HepG2 (cell line): ENCODE measurements around the gene FOXS1. TPM values are rescaled to one million over a fixed set of nuclear protein-coding genes. Genes with fewer than 3 reads are reported as not detected.
A peak's percentile ranks its signal among the peaks of the same experiment; 100 is the strongest.

Experiments used
- ATAC-seq: fragments of 200-7000 bp; cut with Tn5 transposase; 3 replicates; pipeline ENCODE4 v1.9.1; 2020; ENCODE audit warnings: mild to moderate bottlenecking, moderate library complexity
- BruUV-seq: library from RNA; stranded (reverse); fragments of 400-500 nt; replicated peaks from 2 replicates; lab custom pipeline; 2021; lab: Mats Ljungman, UMichigan
- CTCF ChIA-PET: fragments of 300-600 bp; formaldehyde crosslinking; extraction: SDS; loops from one replicate; lab custom pipeline; 2021; ENCODE audit warnings: low total read pairs, inconsistent platforms, low intra/inter-chr PET ratio; lab: Yijun Ruan, JAX
- POLR2A ChIA-PET: fragments of 350-600 bp; sonication (Branson Sonifier 250); formaldehyde crosslinking; loops from one replicate; lab custom pipeline; 2020; ENCODE audit warnings: antibody characterized with exemption, inconsistent platforms; lab: Yijun Ruan, JAX
- DNase-seq: peaks from one replicate; pipeline ENCODE4 v3.0.0-alpha.2; 2015; ENCODE audit warnings: low spot score
- FAIRE-seq: peaks from 3 replicates; lab custom pipeline; 2011; peaks lifted over from hg19 to GRCh38; lab: Jason Lieb, UNC
- H2AFZ ChIP-seq: one replicate; pipeline ENCODE4 v1.6.1; 2011; ENCODE audit warnings: low read length, inconsistent platforms
- H3K27ac ChIP-seq: fragments of 300-600 bp; 3 replicates; pipeline ENCODE4 v1.8.0; 2011; ENCODE audit warnings: mixed run types, mild to moderate bottlenecking, mixed read lengths, low read length, inconsistent platforms; ENCODE audit not compliant: insufficient read depth; ENCODE audit errors: extremely low read length
- H3K27me3 ChIP-seq, 2 experiments: fragments of 200-600 bp in 1 of 2; 2 replicates in 1 of 2; 3 replicates in 1 of 2; pipeline versions ENCODE4 v1.6.0 to v1.8.0; 2011; ENCODE audit warnings: low read length in 2 of 2, mild to moderate bottlenecking in 2 of 2, moderate library complexity in 2 of 2, inconsistent platforms in 1 of 2; ENCODE audit not compliant: insufficient read depth in 2 of 2, control insufficient read depth in 1 of 2
- H3K36me3 ChIP-seq, 2 experiments: fragments of 200-600 bp in 1 of 2; replicated peaks in 1 of 2; 2 replicates in 1 of 2; 3 replicates in 1 of 2; pipeline versions ENCODE4 v1.5.1 to v1.8.0; 2011; ENCODE audit warnings: low read length in 2 of 2, inconsistent platforms in 1 of 2; ENCODE audit not compliant: insufficient read depth in 2 of 2, control insufficient read depth in 1 of 2
- H3K4me1 ChIP-seq: 2 replicates; pipeline ENCODE4 v1.5.1; 2012; ENCODE audit warnings: low read length, inconsistent platforms; ENCODE audit not compliant: insufficient read depth
- H3K4me2 ChIP-seq: 2 replicates; pipeline ENCODE4 v1.6.0; 2011; ENCODE audit warnings: low read depth, low read length, inconsistent platforms
- H3K4me3 ChIP-seq, 3 experiments: fragments of 200-600 bp in 1 of 3; sonication (generic), shearing (Covaris generic) in 1 of 3; replicated peaks in 1 of 3; 2 replicates each; pipeline ENCODE4 v1.5.1; 2011 to 2016; ENCODE audit warnings: low read length in 3 of 3, inconsistent platforms in 2 of 3, low read depth in 2 of 3, mild to moderate bottlenecking in 2 of 3, control low read depth in 1 of 3, mixed read lengths in 1 of 3; ENCODE audit not compliant: insufficient read depth in 1 of 3
- H3K79me2 ChIP-seq: one replicate; pipeline ENCODE4 v1.6.1; 2011; ENCODE audit warnings: low read length, inconsistent platforms; ENCODE audit not compliant: insufficient read depth
- H3K9ac ChIP-seq: 2 replicates; pipeline ENCODE4 v1.6.0; 2011; ENCODE audit warnings: mild to moderate bottlenecking, low read depth, low read length, inconsistent platforms; ENCODE audit not compliant: insufficient read depth
- H3K9me3 ChIP-seq: 2 replicates; pipeline ENCODE4 v1.5.1; 2012; ENCODE audit warnings: mild to moderate bottlenecking, low read length
- H4K20me1 ChIP-seq: 2 replicates; pipeline ENCODE4 v1.6.0; 2011; ENCODE audit warnings: inconsistent platforms, mild to moderate bottlenecking, low read length, moderate library complexity; ENCODE audit not compliant: insufficient read depth
- EHMT2 ChIP-seq: fragments of 200-600 bp; sonication (generic); IDR thresholded peaks from 2 replicates; pipeline ENCODE4 v1.7.0; 2017; ENCODE audit warnings: antibody characterized with exemption, low read depth, low read length, borderline replicate concordance
- HNRNPLL ChIP-seq: fragments of 200-400 bp; formaldehyde crosslinking; IDR thresholded peaks from 2 replicates; pipeline ENCODE4 v1.6.1; 2017; ENCODE audit warnings: mild to moderate bottlenecking, low read depth, low read length; ENCODE audit not compliant: poor library complexity, severe bottlenecking
- KDM2A ChIP-seq: sonication (generic); formaldehyde crosslinking; IDR thresholded peaks from 2 replicates; pipeline ENCODE4 v1.4.0; 2020; ENCODE audit warnings: low read depth, missing genetic modification reagents, borderline replicate concordance
- KMT2A ChIP-seq: sonication (generic); formaldehyde crosslinking; IDR thresholded peaks from 2 replicates; pipeline ENCODE4 v1.4.0; 2020; ENCODE audit warnings: missing genetic modification reagents
- MBNL3 ChIP-seq: fragments of 250-450 bp; sonication (Bioruptor Pico); conservative IDR thresholded peaks from 2 replicates; pipeline ENCODE4 v1.8.0; 2022; ENCODE audit warnings: mild to moderate bottlenecking, inconsistent platforms
- MED8 ChIP-seq: sonication (generic); formaldehyde crosslinking; IDR thresholded peaks from 2 replicates; pipeline ENCODE4 v1.8.1; 2023; ENCODE audit warnings: mild to moderate bottlenecking, missing genetic modification reagents; ENCODE audit not compliant: insufficient replicate concordance
- MIXL1 ChIP-seq: IDR thresholded peaks from 2 replicates; pipeline ENCODE4 v1.6.1; 2016
- NKX3-1 ChIP-seq: sonication (generic); formaldehyde crosslinking; IDR thresholded peaks from 2 replicates; pipeline ENCODE4 v1.5.0; 2020; ENCODE audit warnings: missing genetic modification reagents
- SOX5 ChIP-seq: IDR thresholded peaks from 2 replicates; pipeline ENCODE4 v1.6.1; 2016; ENCODE audit warnings: borderline replicate concordance
- STAT5B ChIP-seq: sonication (generic); formaldehyde crosslinking; IDR thresholded peaks from 2 replicates; pipeline ENCODE4 v1.4.0; 2020; ENCODE audit warnings: missing genetic modification reagents
- TBX3 ChIP-seq: fragments of 450-650 bp; IDR thresholded peaks from 2 replicates; pipeline ENCODE4 v1.6.1; 2017; ENCODE audit warnings: antibody characterized with exemption, mild to moderate bottlenecking, inconsistent platforms, borderline replicate concordance
- ZNF225 ChIP-seq: sonication (generic); formaldehyde crosslinking; IDR thresholded peaks from 2 replicates; pipeline ENCODE4 v1.4.0; 2020; ENCODE audit warnings: mild to moderate bottlenecking, missing genetic modification reagents
- ZSCAN20 ChIP-seq: sonication (generic); formaldehyde crosslinking; IDR thresholded peaks from 2 replicates; pipeline ENCODE4 v1.4.0; 2020; ENCODE audit warnings: missing genetic modification reagents, mild to moderate bottlenecking, borderline replicate concordance
- WGBS: methylation state at CpG from one replicate; pipeline ENCODE4 v1.1.6; 2017; ENCODE audit warnings: low lambda C conversion rate; 5-methylcytosine and 5-hydroxymethylcytosine counted together
- in situ Hi-C: cut with HindIII; loops from 2 replicates; pipeline ENCODE4 v1.10.0; 2017; ENCODE audit warnings: low pct_unique_long_range_greater_than_20kb; ENCODE audit not compliant: extremely low pct_ligation_motif_present
- intact Hi-C: fragments of 100-400 bp; cut with micrococcal nuclease; formaldehyde crosslinking; loops from one replicate; pipeline ENCODE4 v1.10.0; 2022; ENCODE audit not compliant: unreplicated experiment
- polyA plus RNA-seq, 8 experiments: library from polyadenylated mRNA; depleted of rRNA in 3 of 8; stranded (reverse) in 7 of 8; unstranded in 1 of 8; fragments of >200 nt; fragmentation: Illumina TruSeq in 4 of 8; extraction: Trizol in 4 of 8; gene quantifications; 2 replicates each; pipeline versions ENCODE4 v1.2.1 to v1.2.3, GENCODE V29; 2011 to 2016; ENCODE audit warnings: low read depth in 4 of 8, missing spikeins in 1 of 8, mixed read lengths in 1 of 8; ENCODE audit not compliant: insufficient read depth in 1 of 8
- total RNA-seq, 5 experiments: library from RNA; depleted of rRNA; stranded (reverse); fragments of >200 nt; fragmentation: Illumina TruSeq; extraction: Trizol; gene quantifications; 2 replicates each; pipeline ENCODE4 v1.2.3, GENCODE V29; 2016; ENCODE audit warnings: low read depth in 1 of 5
- TF ChIP-seq, protein P1 (sequence below): sonication (generic); formaldehyde crosslinking; IDR thresholded peaks from 2 replicates; pipeline ENCODE4 v1.5.1; 2020; ENCODE audit warnings: mild to moderate bottlenecking, moderate library complexity, missing genetic modification reagents
- TF ChIP-seq, protein P2 (sequence below): IDR thresholded peaks from 2 replicates; pipeline ENCODE4 v1.6.1; 2016

The FOXS1 gene
- total and polyA plus RNA-seq, 2 of the 13 experiments (the other 11 are each of a cell fraction or from before 2014, with no cell fraction given): not detected

DNA sequence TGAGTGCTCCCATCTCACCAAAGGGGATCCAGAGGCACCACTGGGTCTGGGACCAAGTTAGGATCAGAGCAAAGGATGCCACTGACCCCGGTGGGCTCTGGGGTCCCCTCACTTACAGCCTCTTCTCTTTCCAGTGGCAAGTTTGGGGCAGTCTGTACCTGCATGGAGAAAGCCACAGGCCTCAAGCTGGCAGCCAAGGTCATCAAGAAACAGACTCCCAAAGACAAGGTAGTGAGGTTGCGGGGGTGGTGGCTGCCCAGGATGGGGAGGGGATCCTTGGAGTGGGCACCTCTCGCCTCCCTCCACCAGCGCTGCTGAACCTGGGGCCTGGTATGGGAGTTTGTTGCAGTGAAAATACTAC is 21.3 kb downstream of the FOXS1 start:
- Histone ChIP-seq H3K4me1 (0 out of 2 replicates have a peak, but pooled peaks cover 7% of the 10 kb centered on the region), H3K27ac (no peak overlapping the region), H3K4me2 (no peak overlapping the region), H3K9ac (no peak overlapping the region), H3K9me3 (no peaks in the 10 kb centered on the region), H3K79me2 (no peaks in the 10 kb centered on the region), H3K27me3 (peaks cover 12 to 61% of the 10 kb centered on the region in 2 experiments), H2AFZ (no peak overlapping the region), H3K4me3 (no peak overlapping the region), H3K36me3 (no peaks in the 10 kb centered on the region), H4K20me1 (no peaks in the 10 kb centered on the region)
- intact Hi-C loops: loop anchor here (10.0 kb wide), 1 partner anchor 131 kb away; the partner anchor contains the start of gene PDRG1
- POLR2A ChIA-PET: interaction anchor here (1.2 kb wide), 1 partner anchor 128 kb away, joined by 3 read pairs; the partner anchor contains the start of gene PDRG1
- DNase-seq (no peak), FAIRE-seq (no peak), ATAC-seq (no peak)
- in situ Hi-C loops: loop anchor here (5.0 to 10.0 kb wide), 2 partner anchors 208 to 271 kb away; no protein-coding TSS in a partner anchor
- no TSS peak for BruUV-seq
- no peak for TF ChIP-seq KMT2A (CRISPR knock-in tag)
- no peak for TF ChIP-seq MIXL1 (CRISPR knock-in tag)
- TF ChIP-seq NKX3-1 (CRISPR knock-in tag): no peak
- no peak for TF ChIP-seq HNRNPLL
- no peak for TF ChIP-seq MBNL3 (CRISPR knock-in tag)
- 0 out of 2 replicates have a peak, but pooled peaks have one; percentile 3 for TF ChIP-seq ZNF225 (CRISPR knock-in tag)
- 33% methylated on average over 4 of the region's 4 CpGs for WGBS
- CTCF ChIA-PET: interaction anchor here (2.5 to 4.8 kb wide), 3 partner anchors 22 to 207 kb away, joined by 10 to 70 read pairs (median 26); partner anchors contain the start of genes FOXS1 and PDRG1

DNA sequence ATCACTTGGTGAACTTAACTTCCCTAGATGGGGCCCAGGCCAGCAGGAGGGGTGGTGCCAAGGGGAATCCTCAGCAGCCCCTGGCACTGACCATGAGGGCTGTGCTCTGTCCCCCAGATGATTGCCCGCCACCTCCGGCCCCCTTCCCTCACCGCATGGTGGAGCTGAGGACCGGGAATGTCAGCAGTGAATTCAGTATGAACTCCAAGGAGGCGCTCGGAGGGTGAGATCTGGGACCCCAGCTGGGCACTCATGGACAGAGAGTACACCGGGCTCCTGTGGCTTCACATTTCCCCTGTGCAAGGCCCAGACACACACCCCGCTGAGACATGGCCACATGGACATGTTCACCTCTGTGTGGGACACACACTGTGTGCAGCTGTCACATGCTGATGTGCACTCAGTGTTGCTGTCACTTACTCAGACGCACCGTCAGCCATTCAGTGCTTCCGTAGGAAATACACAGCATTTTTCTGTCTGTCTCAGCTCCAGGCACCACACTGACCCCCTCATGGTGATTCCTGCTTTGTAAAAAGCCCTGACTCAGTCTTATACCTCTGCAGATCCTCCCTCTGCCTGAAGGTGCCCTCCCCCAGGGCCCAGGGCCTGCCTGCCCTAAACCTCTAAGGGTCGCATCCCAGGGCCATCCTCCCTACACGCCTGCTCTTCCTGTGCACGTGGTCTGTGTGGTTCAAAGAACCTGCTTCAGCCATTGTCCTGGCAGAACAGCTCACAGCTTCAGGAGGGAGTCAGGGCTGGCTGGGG is 21.9 kb downstream of the FOXS1 start:
- FAIRE-seq: no peak
- no TSS peak for BruUV-seq
- ChIA-PET CTCF (interaction anchor here (1.4 to 4.8 kb wide), 6 partner anchors 10 to 268 kb away, joined by 7 to 70 read pairs (median 9); partner anchors contain the start of genes FOXS1 and PDRG1), POLR2A (interaction anchor here (0.9 kb wide), 1 partner anchor 128 kb away, joined by 4 read pairs; the partner anchor contains the start of gene PDRG1)
- no peak overlapping the region for H2AFZ ChIP-seq
- no peak overlapping the region for H3K4me3 ChIP-seq
- ATAC-seq: peak; percentile 11
- H3K27ac ChIP-seq: no peak overlapping the region
- H3K27me3 ChIP-seq: peaks cover 12 to 67% of the 10 kb centered on the region in 2 experiments
- H3K9ac ChIP-seq: no peak overlapping the region
- 27% methylated on average over 12 of the region's 14 CpGs for WGBS
- intact Hi-C loops: loop anchor here (1.0 to 10.0 kb wide), 2 partner anchors 131 to 208 kb away; partner anchors contain the start of gene PDRG1
- in situ Hi-C loops: loop anchor here (5.0 to 10.0 kb wide), 2 partner anchors 209 to 271 kb away; no protein-coding TSS in a partner anchor
- no peaks in the 10 kb centered on the region for H4K20me1 ChIP-seq
- H3K79me2 ChIP-seq: no peaks in the 10 kb centered on the region
- no peak for DNase-seq
- H3K4me1 ChIP-seq: 0 out of 2 replicates have a peak, but pooled peaks cover 7% of the 10 kb centered on the region
- H3K9me3 ChIP-seq: no peaks in the 10 kb centered on the region
- H3K4me2 ChIP-seq: no peak overlapping the region
- no peaks in the 10 kb centered on the region for H3K36me3 ChIP-seq
- TF ChIP-seq EHMT2 (no peak), STAT5B (CRISPR knock-in tag) (no peak), SOX5 (CRISPR knock-in tag) (no peak), TBX3 (no peak), ZSCAN20 (CRISPR knock-in tag) (no peak), MED8 (CRISPR knock-in tag) (no peak), ZNF225 (CRISPR knock-in tag) (0 out of 2 replicates have a peak, but pooled peaks have one; percentile 15), KDM2A (CRISPR knock-in tag) (no peak)
- TF ChIP-seq, protein P1, sequence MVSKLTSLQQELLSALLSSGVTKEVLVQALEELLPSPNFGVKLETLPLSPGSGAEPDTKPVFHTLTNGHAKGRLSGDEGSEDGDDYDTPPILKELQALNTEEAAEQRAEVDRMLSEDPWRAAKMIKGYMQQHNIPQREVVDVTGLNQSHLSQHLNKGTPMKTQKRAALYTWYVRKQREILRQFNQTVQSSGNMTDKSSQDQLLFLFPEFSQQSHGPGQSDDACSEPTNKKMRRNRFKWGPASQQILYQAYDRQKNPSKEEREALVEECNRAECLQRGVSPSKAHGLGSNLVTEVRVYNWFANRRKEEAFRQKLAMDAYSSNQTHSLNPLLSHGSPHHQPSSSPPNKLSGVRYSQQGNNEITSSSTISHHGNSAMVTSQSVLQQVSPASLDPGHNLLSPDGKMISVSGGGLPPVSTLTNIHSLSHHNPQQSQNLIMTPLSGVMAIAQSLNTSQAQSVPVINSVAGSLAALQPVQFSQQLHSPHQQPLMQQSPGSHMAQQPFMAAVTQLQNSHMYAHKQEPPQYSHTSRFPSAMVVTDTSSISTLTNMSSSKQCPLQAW (CRISPR knock-in tag): no peak
- TF ChIP-seq, protein P2, sequence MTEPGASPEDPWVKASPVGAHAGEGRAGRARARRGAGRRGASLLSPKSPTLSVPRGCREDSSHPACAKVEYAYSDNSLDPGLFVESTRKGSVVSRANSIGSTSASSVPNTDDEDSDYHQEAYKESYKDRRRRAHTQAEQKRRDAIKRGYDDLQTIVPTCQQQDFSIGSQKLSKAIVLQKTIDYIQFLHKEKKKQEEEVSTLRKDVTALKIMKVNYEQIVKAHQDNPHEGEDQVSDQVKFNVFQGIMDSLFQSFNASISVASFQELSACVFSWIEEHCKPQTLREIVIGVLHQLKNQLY (CRISPR knock-in tag): no peak
